ENCODE measurements around the gene OTOG. TPM values are rescaled to one million over a fixed set of nuclear protein-coding genes. Genes with fewer than 3 reads are reported as not detected.

The OTOG gene
- total and polyA plus RNA-seq, 2 of the 8 experiments (the other 6 are each of a cell fraction or from before 2014, with no cell fraction given) = 0.41 to 1.5 TPM

DNA sequence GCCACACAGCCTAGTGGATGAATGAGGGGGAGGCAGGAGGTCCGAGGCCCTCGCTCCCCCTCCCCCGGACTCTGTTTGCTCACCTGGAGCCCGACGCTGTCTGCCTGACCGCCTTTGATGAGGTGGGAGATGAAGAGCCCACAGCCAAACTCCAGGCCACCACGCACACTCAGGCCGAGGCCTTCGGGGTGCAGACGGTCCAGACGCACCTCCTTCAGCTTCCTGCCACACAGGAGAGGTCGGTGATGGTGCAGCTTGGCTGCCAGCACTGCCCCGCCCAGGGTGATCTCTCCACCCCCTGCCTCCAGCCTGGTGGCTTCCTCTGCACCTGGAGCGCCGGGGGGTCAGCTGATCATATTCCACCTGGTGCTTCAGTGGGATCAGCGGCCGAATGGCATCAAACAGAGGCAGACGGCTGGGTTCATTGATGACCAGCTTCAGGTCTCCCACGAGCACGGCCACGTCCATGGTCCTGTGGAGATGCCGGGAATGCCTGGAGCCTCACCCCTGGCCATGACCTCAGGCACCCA is 15.9 kb upstream of the OTOG start:
- FAIRE-seq (no peak), DNase-seq (ENCODE audit: low read depth in 1 of 2, low spot score in 2 of 2) (no peak)
- H3K27ac ChIP-seq (ENCODE audit: low read depth, low read length) = no peak overlapping the region
- no peak overlapping the region for H3K4me3 ChIP-seq (ENCODE audit: extremely low read depth in 1 of 4, insufficient read depth in 2 of 4, low read depth in 3 of 4, low read length in 4 of 4)
- CTCF ChIA-PET (ENCODE audit: partially characterized antibody) = interaction anchor here (0.6 to 44.8 kb wide), 5 partner anchors 13 to 305 kb away, joined by 4 to 1414 read pairs (median 6); partner anchors contain the start of genes KCNJ11 and USH1C
- no peak overlapping the region for H4K91ac ChIP-seq (replicated peaks; ENCODE audit: insufficient read length, low read length)
- H4K5ac ChIP-seq (ENCODE audit: insufficient read length, low read depth, low read length) = no peak overlapping the region
- no peak overlapping the region for H3K9ac ChIP-seq (replicated peaks in 1 of 4; ENCODE audit: extremely low read depth in 1 of 4, low read depth in 3 of 4, low read length in 3 of 4)
- peaks cover 0 to 6% (median 0%) of the 10 kb centered on the region in 4 experiments; a peak in 3 of 7 replicates for H3K4me1 ChIP-seq (replicated peaks in 1 of 4; ENCODE audit: control insufficient read depth in 3 of 4, insufficient read depth in 4 of 4, low read length in 3 of 4)
- H2BK15ac ChIP-seq (ENCODE audit: low read length) = no peak overlapping the region
- no peak overlapping the region for H2AFZ ChIP-seq (ENCODE audit: low read length)
- WGBS, 2 experiments (ENCODE audit: extremely low coverage in 1 of 2, insufficient coverage in 1 of 2, insufficient read length in 1 of 2, insufficient replicate concordance in 2 of 2, low coverage in 1 of 2, low lambda C conversion rate in 2 of 2, missing lambda C conversion rate in 1 of 2) = 93% methylated on average over 16 of the region's 22 CpGs; no CpG with 5 or more reads in 1 of the 2 experiments
- no peaks in the 10 kb centered on the region for H3K79me2 ChIP-seq (ENCODE audit: control insufficient read depth in 1 of 2, insufficient read depth in 2 of 2, low read length in 2 of 2)
- H3K79me1 ChIP-seq (ENCODE audit: low read depth, low read length) = no peaks in the 10 kb centered on the region
- no peaks in the 10 kb centered on the region for H3K23me2 ChIP-seq (ENCODE audit: low read depth, low read length)
- no peak overlapping the region for H2AK5ac ChIP-seq (ENCODE audit: low read depth, low read length)
- no peak overlapping the region for H3K23ac ChIP-seq (ENCODE audit: insufficient read length)
- no peaks in the 10 kb centered on the region; a peak in 1 of 7 replicates for H3K27me3 ChIP-seq (replicated peaks in 1 of 4; ENCODE audit: control insufficient read depth in 3 of 4, extremely low read depth in 1 of 4, insufficient read depth in 3 of 4, low read length in 3 of 4)
- H2BK12ac ChIP-seq (ENCODE audit: low read depth, low read length) = no peak overlapping the region
- H3K36me3 ChIP-seq (ENCODE audit: control insufficient read depth in 2 of 4, insufficient read depth in 4 of 4, low read length in 3 of 4) = no peaks in the 10 kb centered on the region
- peaks cover 0 to 2% of the 10 kb centered on the region in 2 experiments for H4K20me1 ChIP-seq (replicated peaks in 1 of 2; ENCODE audit: control insufficient read depth in 1 of 2, insufficient read depth in 2 of 2, low read length in 2 of 2)
- H2BK20ac ChIP-seq (ENCODE audit: low read length) = no peak overlapping the region
- H3K4ac ChIP-seq (replicated peaks; ENCODE audit: insufficient read length, low read depth, low read length) = no peak overlapping the region
- H2BK120ac ChIP-seq (replicated peaks; ENCODE audit: low read depth, low read length) = no peak overlapping the region
- TF ChIP-seq NANOG (IDR thresholded peaks at IDR 0.05; ENCODE audit: insufficient read depth, low read depth, low read length, poor library complexity, severe bottlenecking) = no peak
- no peak overlapping the region for H4K8ac ChIP-seq (ENCODE audit: extremely low read depth, insufficient read depth, low read length)
- H3K18ac ChIP-seq (ENCODE audit: extremely low read depth, low read length) = no peak overlapping the region
- H3K14ac ChIP-seq (ENCODE audit: insufficient read length) = no peak overlapping the region
- no peaks in the 10 kb centered on the region for H3K9me3 ChIP-seq (ENCODE audit: insufficient read depth in 2 of 2, low read depth in 1 of 2, low read length in 1 of 2)
- no peak overlapping the region for H3K56ac ChIP-seq (replicated peaks; ENCODE audit: insufficient read length, low read depth, low read length)
- H3K4me2 ChIP-seq (ENCODE audit: insufficient read depth in 1 of 2, low read depth in 2 of 2, low read length in 2 of 2) = no peak overlapping the region
- H2BK5ac ChIP-seq (ENCODE audit: low read depth, low read length) = no peak overlapping the region; the same call in 1 of the 2 replicates
- POLR2A ChIA-PET (ENCODE audit: partially characterized antibody) = no interaction called here
